Heart left ventricle (tissue), 16 donors: ENCODE results near the gene MYO10. TPM values are rescaled to one million over a fixed set of nuclear protein-coding genes. Genes with fewer than 3 reads are reported as not detected.

ENCODE experiments used
- ATAC-seq, 4 donors: fragments of 200-7000 bp; cut with Tn5 transposase; one replicate each; pipeline ENCODE4 v1.9.1; 2020 to 2022; ENCODE audit warnings: moderate library complexity in 4 of 4, mild to moderate bottlenecking in 3 of 4, moderate number of reproducible peaks in 1 of 4
- DNase-seq, 5 donors: peaks; one replicate each; pipeline ENCODE4 v3.0.0-alpha.2; 2020
- H3K27ac ChIP-seq, 12 donors: fragments of 200-600 bp; sonication (generic) in 4 of 12; one replicate each; pipeline versions ENCODE4 v1.5.0 to v1.8.0; 2016 to 2022; ENCODE audit warnings: mild to moderate bottlenecking in 2 of 12
- H3K27me3 ChIP-seq, 9 donors: fragments of 200-600 bp; sonication (generic) in 2 of 9; one replicate each; pipeline versions ENCODE4 v1.5.1 to v1.8.0; 2016 to 2022; ENCODE audit warnings: mild to moderate bottlenecking in 3 of 9
- H3K36me3 ChIP-seq, 9 donors: fragments of 200-600 bp; sonication (generic) in 2 of 9; one replicate each; pipeline versions ENCODE4 v1.5.0 to v1.8.0; 2018 to 2022; ENCODE audit warnings: mild to moderate bottlenecking in 2 of 9
- H3K4me1 ChIP-seq, 12 donors: fragments of 200-600 bp; sonication (generic) in 4 of 12; one replicate each; pipeline versions ENCODE4 v1.5.0 to v1.8.0; 2016 to 2022; ENCODE audit warnings: mild to moderate bottlenecking in 3 of 12
- H3K4me3 ChIP-seq, 12 donors: fragments of 200-600 bp; sonication (generic) in 4 of 12; one replicate each; pipeline versions ENCODE4 v1.5.0 to v1.8.0; 2017 to 2022; ENCODE audit warnings: mild to moderate bottlenecking in 9 of 12, moderate library complexity in 4 of 12
- H3K9me3 ChIP-seq, 12 donors: fragments of 200-600 bp; sonication (generic) in 4 of 12; one replicate each; pipeline versions ENCODE4 v1.5.0 to v1.8.0; 2016 to 2022; ENCODE audit warnings: mild to moderate bottlenecking in 1 of 12
- CTCF ChIP-seq, 12 donors: fragments of 200-600 bp; sonication (generic) in 4 of 12; IDR thresholded peaks; one replicate each; pipeline versions ENCODE4 v1.5.0 to v1.8.0; 2018 to 2022; ENCODE audit warnings: antibody characterized with exemption in 12 of 12, mild to moderate bottlenecking in 5 of 12
- POLR2A ChIP-seq, 2 donors: fragments of 450-650 bp; IDR thresholded peaks; one replicate each; pipeline ENCODE4 v1.6.1; 2017; ENCODE audit warnings: antibody characterized with exemption in 2 of 2, mild to moderate bottlenecking in 2 of 2, moderate library complexity in 2 of 2
- WGBS, 4 donors: extraction: QIAGEN DNeasy Blood & Tissue Kit in 2 of 4; methylation state at CpG; one replicate each; pipeline versions ENCODE4 v1.1.5 to v1.1.7; 2013 to 2018; 5-methylcytosine and 5-hydroxymethylcytosine counted together
- intact Hi-C, 10 donors: fragments of 100-400 bp; cut with DNase I; formaldehyde crosslinking; loops; one replicate each; pipeline versions ENCODE4 v1.11.1 to v1.14.2; 2022
- polyA plus RNA-seq, 2 donors: library from polyadenylated mRNA; stranded (reverse); fragments of 200-250 nt; gene quantifications; one replicate each; pipeline ENCODE4 v1.2.3, GENCODE V29; 2013
- total RNA-seq, 9 donors: library from RNA; depleted of rRNA in 2 of 9; stranded (reverse); fragments of >200 nt in 2 of 9; fragmentation: NEBNext Ultra II Directional in 3 of 9; extraction: Animal tissue kit (Norgen Biotek cat#: 25700) in 3 of 9; gene quantifications; one replicate each; pipeline versions ENCODE4 v1.1.0 to v1.2.4, GENCODE V29; 2016 to 2023
- donor health status: ischemic (EF 13 %, LVEDD 7.1; RV severe dilation, severe dysfunction).
- donor health status: healthy with polysubstance abuse.
- donor health status: DM: no; HTN: yes; CAD: no.
- donor health status: DM: no; HTN: no; CAD: no.
- donor health status: ischemic (EF 25% LVEDD 6.9; RV normal size, moderate dysfunction).
- donor health status: ischemic (EF 25% LVEDD 5.7; RV mildly dilated, moderate dysfunction).
- donor health status: healthy.
- donor health status: DM: yes; HTN: yes; CAD: no.
- donor health status: ischemic (EF 35%, LVEDD 5.7; RV mildly dilated, moderate dysfunction).
- donor health status: nonischemic (EF 11% LVEDD 7.7; RV severe dilation, severe dysfunction).
- donor health status: DM: yes; HTN: yes; CAD: no.
- donor health status: PGD.
- donor health status: ischemic (EF 29% LVEDD 5.4; RV normal size, mild dysfunction).
- donor health status: nonischemic (EF 23%, LVEDD 6.1; RV moderate dilation, normal function).

Gene MYO10
- total and polyA plus RNA-seq, 11 donors, result 2.0 to 17.3 (median 3.8) TPM

DNA sequence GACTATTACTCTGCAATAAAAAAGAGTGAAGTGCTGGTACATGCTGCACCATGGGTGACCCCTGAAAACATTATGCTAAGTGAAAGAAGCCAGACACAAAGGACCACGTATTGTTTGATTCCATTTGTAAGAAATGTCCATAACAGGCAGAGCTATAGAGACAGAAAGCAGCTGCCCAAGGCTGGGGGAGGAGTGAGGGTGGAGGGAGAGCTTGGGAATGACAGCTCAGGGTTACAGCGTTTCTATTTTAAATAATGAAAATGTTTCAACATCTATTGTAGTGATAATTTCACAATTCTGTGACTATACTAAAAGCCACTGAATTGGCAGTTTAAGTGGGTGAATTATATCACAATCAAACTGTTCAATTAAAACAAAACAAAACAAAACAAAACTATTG lies 81.7 kb downstream of the MYO10 start:
- no peaks in the 10 kb centered on the region for H3K36me3 ChIP-seq
- peaks cover 0 to 17% (median 10%) of the 10 kb centered on the region in 12 donors for H3K4me1 ChIP-seq
- no peak overlapping the region for H3K4me3 ChIP-seq
- TF ChIP-seq CTCF (IDR thresholded peaks at IDR 0.05) (no peak), POLR2A (IDR thresholded peaks at IDR 0.05) (no peak)
- ATAC-seq, result no peak
- H3K27me3 ChIP-seq, result no peaks in the 10 kb centered on the region
- H3K27ac ChIP-seq, result no peak overlapping the region
- WGBS, 4 donors, result 69 to 77% (median 76%) methylated on average over 2 of the region's 2 CpGs
- peaks cover 0 to 9% (median 6%) of the 10 kb centered on the region in 12 donors for H3K9me3 ChIP-seq
- no peak for DNase-seq
- intact Hi-C loops, result no loop called here

DNA sequence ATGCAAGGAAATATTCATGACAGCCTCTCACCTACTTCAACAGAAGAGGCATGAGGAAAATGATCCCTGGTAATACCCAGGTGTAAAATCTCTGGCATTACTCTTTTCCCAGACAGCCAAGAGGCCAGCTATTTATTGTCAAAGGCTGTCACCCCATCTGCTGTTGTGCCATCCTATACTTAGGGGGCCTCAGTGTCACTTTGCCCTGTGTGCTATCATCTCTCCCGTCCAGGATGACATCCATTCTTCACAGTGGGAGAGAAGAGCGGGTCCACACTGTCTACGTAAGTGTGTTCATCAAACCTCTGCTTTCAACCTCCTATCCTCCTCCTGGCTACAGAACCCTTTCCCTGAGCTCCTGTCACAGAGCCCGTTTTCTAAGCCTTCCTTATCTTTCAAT lies 82.6 kb downstream of the MYO10 start:
- H3K4me1 ChIP-seq, result peaks cover 0 to 17% (median 10%) of the 10 kb centered on the region in 12 donors
- no peak overlapping the region for H3K27ac ChIP-seq
- no peak overlapping the region for H3K4me3 ChIP-seq
- no peaks in the 10 kb centered on the region for H3K27me3 ChIP-seq
- no peaks in the 10 kb centered on the region for H3K36me3 ChIP-seq
- H3K9me3 ChIP-seq, result peaks cover 0 to under 1% (median 0%) of the 10 kb centered on the region in 12 donors
- intact Hi-C loops, result no loop called here
- TF ChIP-seq CTCF (IDR thresholded peaks at IDR 0.05) (no peak), POLR2A (IDR thresholded peaks at IDR 0.05) (no peak)
- DNase-seq (no peak), ATAC-seq (no peak)
- WGBS, 4 donors, result 77 to 85% (median 80%) methylated on average over 4 of the region's 4 CpGs

GRCh38 chr5:16852251-16853005 lies 83.7 kb downstream of the MYO10 start:
- intact Hi-C loops, result no loop called here
- Histone ChIP-seq H3K27me3 (no peaks in the 10 kb centered on the region), H3K9me3 (no peaks in the 10 kb centered on the region), H3K4me1 (peaks cover 0 to 17% (median 10%) of the 10 kb centered on the region in 12 donors), H3K27ac (no peak overlapping the region), H3K36me3 (no peaks in the 10 kb centered on the region), H3K4me3 (no peak overlapping the region)
- no peak for ATAC-seq
- DNase-seq, result no peak
- WGBS, 4 donors, result 84 to 91% (median 88%) methylated on average over 7 of the region's 7 CpGs
- TF ChIP-seq CTCF (IDR thresholded peaks at IDR 0.05), result no peak

DNA sequence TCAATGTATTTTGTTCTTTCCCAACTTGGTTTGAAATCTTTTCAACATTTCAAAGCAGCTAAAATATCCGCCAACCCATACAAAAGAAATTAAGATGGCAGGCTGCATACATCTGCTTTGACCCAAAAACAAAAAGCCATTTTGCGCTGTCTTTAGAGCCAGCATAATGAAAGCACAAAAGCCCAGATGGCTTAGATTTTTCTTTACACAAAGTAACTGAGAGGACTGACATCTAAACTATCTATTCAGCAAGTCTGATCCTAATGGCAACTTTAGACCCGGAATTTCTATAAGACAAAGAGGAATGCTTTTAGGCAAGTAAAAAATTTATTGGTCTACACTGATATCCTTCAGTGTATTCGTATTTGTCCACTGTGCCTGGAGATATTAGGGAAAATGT lies 86.3 kb downstream of the MYO10 start:
- no peaks in the 10 kb centered on the region for H3K27me3 ChIP-seq
- peaks cover 0 to 2% (median 0%) of the 10 kb centered on the region in 12 donors for H3K4me1 ChIP-seq
- no peaks in the 10 kb centered on the region for H3K36me3 ChIP-seq
- no peak overlapping the region for H3K27ac ChIP-seq
- WGBS, 4 donors, result 91 to 99% (median 95%) methylated on average over 4 of the region's 4 CpGs
- H3K9me3 ChIP-seq, result no peaks in the 10 kb centered on the region
- ATAC-seq (no peak), DNase-seq (no peak)
- TF ChIP-seq POLR2A (IDR thresholded peaks at IDR 0.05) (no peak), CTCF (IDR thresholded peaks at IDR 0.05) (no peak)
- intact Hi-C loops, result no loop called here
- H3K4me3 ChIP-seq, result no peak overlapping the region
